MM.1S (cell line): ENCODE results near the gene CREG1.

Experiments used
- DNase-seq: peaks from one replicate; pipeline ENCODE4 v3.0.0-alpha.2; 2015
- H2AFZ ChIP-seq: fragments of 300-600 bp; sonication (generic); 2 replicates; pipeline ENCODE4 v1.6.0; 2016; ENCODE audit warnings: antibody characterized with exemption, low read length
- H3F3A ChIP-seq: fragments of 300-600 bp; sonication (generic); 2 replicates; pipeline ENCODE4 v1.6.1; 2016; ENCODE audit warnings: mild to moderate bottlenecking, antibody characterized with exemption, low read length, moderate library complexity, mixed read lengths; ENCODE audit not compliant: insufficient read depth
- H3K27ac ChIP-seq: fragments of 300-600 bp; sonication (generic); 2 replicates; pipeline ENCODE4 v1.5.1; 2016; ENCODE audit warnings: mild to moderate bottlenecking, low read length
- H3K27me3 ChIP-seq: fragments of 300-600 bp; sonication (generic); replicated peaks from 2 replicates; pipeline ENCODE4 v1.6.0; 2016; ENCODE audit warnings: low read length; ENCODE audit not compliant: insufficient read depth
- H3K36me3 ChIP-seq: fragments of 300-600 bp; sonication (generic); replicated peaks from 2 replicates; pipeline ENCODE4 v1.6.1; 2016; ENCODE audit warnings: mild to moderate bottlenecking, low read length, mixed read lengths; ENCODE audit not compliant: insufficient read depth
- H3K4me1 ChIP-seq: fragments of 300-600 bp; sonication (generic); 2 replicates; pipeline ENCODE4 v1.6.1; 2016; ENCODE audit warnings: low read length, mixed read lengths
- H3K4me2 ChIP-seq: fragments of 300-600 bp; sonication (generic); 2 replicates; pipeline ENCODE4 v1.6.0; 2016; ENCODE audit warnings: low read depth, low read length
- H3K4me3 ChIP-seq: fragments of 300-600 bp; sonication (generic); 2 replicates; pipeline ENCODE4 v1.5.1; 2016; ENCODE audit warnings: low read length, mixed read lengths
- H3K79me2 ChIP-seq: fragments of 300-600 bp; sonication (generic); 2 replicates; pipeline ENCODE4 v1.6.1; 2016; ENCODE audit warnings: mixed run types, low read length, mixed read lengths
- H3K9ac ChIP-seq: fragments of 300-600 bp; sonication (generic); 2 replicates; pipeline ENCODE4 v1.6.1; 2016; ENCODE audit warnings: low read length, mixed read lengths
- H3K9me2 ChIP-seq: fragments of 300-600 bp; sonication (generic); replicated peaks from 2 replicates; pipeline ENCODE4 v1.6.1; 2016; ENCODE audit warnings: mild to moderate bottlenecking, low read length, mixed read lengths; ENCODE audit not compliant: insufficient read depth
- H3K9me3 ChIP-seq: fragments of 300-600 bp; sonication (generic); replicated peaks from 2 replicates; pipeline ENCODE4 v1.6.1; 2016; ENCODE audit warnings: mild to moderate bottlenecking, low read length, mixed read lengths; ENCODE audit not compliant: insufficient read depth
- H4K20me1 ChIP-seq: fragments of 300-600 bp; sonication (generic); 2 replicates; pipeline ENCODE4 v1.6.1; 2016; ENCODE audit warnings: mild to moderate bottlenecking, low read length, moderate library complexity, mixed read lengths; ENCODE audit not compliant: insufficient read depth
- CTCF ChIP-seq: fragments of 300-600 bp; sonication (generic); IDR thresholded peaks from 2 replicates; pipeline ENCODE4 v1.5.1; 2016; ENCODE audit warnings: antibody characterized with exemption, low read length, mixed read lengths
- EZH2 ChIP-seq: fragments of 300-600 bp; sonication (generic); optimal IDR thresholded peaks from 2 replicates; pipeline ENCODE3; 2017; ENCODE audit warnings: low read depth, mild to moderate bottlenecking, antibody characterized with exemption, low read length, mixed read lengths
- EZH2phosphoT487 ChIP-seq: fragments of 300-600 bp; sonication (generic); IDR thresholded peaks from 2 replicates; pipeline ENCODE4 v1.6.1; 2018; ENCODE audit warnings: antibody characterized with exemption, low read length

The CREG1 gene

GRCh38 chr1:167526667-167527383, 26.7 kb downstream of the CREG1 start:
- no peaks in the 10 kb centered on the region for H3K36me3 ChIP-seq
- H3K4me2 ChIP-seq = no peak overlapping the region
- H3K9ac ChIP-seq = no peak overlapping the region
- TF ChIP-seq EZH2 (no peak), CTCF (no peak), EZH2phosphoT487 (no peak)
- no peaks in the 10 kb centered on the region for H3K27me3 ChIP-seq
- no peak for DNase-seq
- no peak overlapping the region for H3K4me3 ChIP-seq
- H2AFZ ChIP-seq = no peak overlapping the region
- no peaks in the 10 kb centered on the region for H3F3A ChIP-seq
- no peaks in the 10 kb centered on the region for H4K20me1 ChIP-seq
- no peaks in the 10 kb centered on the region for H3K9me2 ChIP-seq
- H3K27ac ChIP-seq = no peak overlapping the region
- no peaks in the 10 kb centered on the region for H3K4me1 ChIP-seq
- no peaks in the 10 kb centered on the region for H3K9me3 ChIP-seq
- no peaks in the 10 kb centered on the region for H3K79me2 ChIP-seq

- TF ChIP-seq EZH2 (no peak), EZH2phosphoT487 (no peak), CTCF (no peak)
- Histone ChIP-seq H3K27ac (no peak overlapping the region), H4K20me1 (no peaks in the 10 kb centered on the region), H3K4me2 (no peak overlapping the region), H3K9me2 (no peaks in the 10 kb centered on the region), H3K79me2 (no peaks in the 10 kb centered on the region), H3K9me3 (no peaks in the 10 kb centered on the region), H3K9ac (no peak overlapping the region), H3K4me3 (no peak overlapping the region), H3K36me3 (no peaks in the 10 kb centered on the region), H2AFZ (no peak overlapping the region), H3K27me3 (no peaks in the 10 kb centered on the region), H3K4me1 (no peaks in the 10 kb centered on the region), H3F3A (no peaks in the 10 kb centered on the region)
- DNase-seq = no peak
These were observed 28.9 kb downstream of the CREG1 start for GRCh38 chr1:167524651-167525050.

- no peaks in the 10 kb centered on the region for H3K9me3 ChIP-seq
- H2AFZ ChIP-seq = no peak overlapping the region
- no peak overlapping the region for H3K27ac ChIP-seq
- H3K4me1 ChIP-seq = 0 out of 2 replicates have a peak, but pooled peaks cover 4% of the 10 kb centered on the region
- no peaks in the 10 kb centered on the region for H4K20me1 ChIP-seq
- TF ChIP-seq CTCF = no peak
- no peak for TF ChIP-seq EZH2phosphoT487
- TF ChIP-seq EZH2 = no peak
- no peak overlapping the region for H3K9ac ChIP-seq
- no peaks in the 10 kb centered on the region for H3K9me2 ChIP-seq
- no peaks in the 10 kb centered on the region for H3F3A ChIP-seq
- no peak overlapping the region for H3K4me3 ChIP-seq
- H3K4me2 ChIP-seq = no peak overlapping the region
- DNase-seq = no peak
- H3K79me2 ChIP-seq = no peaks in the 10 kb centered on the region
- no peaks in the 10 kb centered on the region for H3K36me3 ChIP-seq
- no peaks in the 10 kb centered on the region for H3K27me3 ChIP-seq
These were observed 31.3 kb downstream of the CREG1 start for GRCh38 chr1:167522246-167522645.
